HG03469 (cell line): Measurements from ENCODE around the gene TAOK2.
"Not testable (repeated sequence)": the region's sequence is repeated elsewhere in the genome, so short reads cannot be mapped to it uniquely, and the experiment has no call there.

Source experiments
- ATAC-seq: cut with Tn5 transposase; IDR thresholded peaks from one replicate; pipeline ENCODE4 v1.9.1; 2021; ENCODE audit warnings: mild to moderate bottlenecking, moderate library complexity, moderate number of reproducible peaks; ENCODE audit not compliant: unreplicated experiment

The TAOK2 gene

DNA sequence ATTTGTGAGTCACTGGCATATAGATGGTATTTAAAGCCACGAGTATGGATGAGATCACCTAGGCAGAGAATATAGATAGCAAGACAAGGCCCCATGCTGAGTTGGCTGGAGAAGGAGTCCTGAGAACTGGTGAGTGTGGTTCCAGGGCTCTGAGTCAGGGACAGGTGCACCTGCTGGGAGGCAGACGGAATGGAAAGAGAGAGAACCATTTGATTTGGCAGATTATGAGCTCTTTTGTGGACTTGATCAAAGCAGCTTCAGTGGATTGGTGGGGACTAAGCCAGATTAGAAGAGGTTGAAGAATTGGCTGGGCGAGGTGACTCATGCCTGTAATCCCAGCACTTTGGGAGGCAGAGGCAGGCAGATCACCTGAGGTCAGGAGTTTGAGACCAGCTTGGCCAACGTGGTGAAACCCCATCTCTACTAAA is 45.1 kb downstream of the TAOK2 start:
- ATAC-seq: no peak

DNA sequence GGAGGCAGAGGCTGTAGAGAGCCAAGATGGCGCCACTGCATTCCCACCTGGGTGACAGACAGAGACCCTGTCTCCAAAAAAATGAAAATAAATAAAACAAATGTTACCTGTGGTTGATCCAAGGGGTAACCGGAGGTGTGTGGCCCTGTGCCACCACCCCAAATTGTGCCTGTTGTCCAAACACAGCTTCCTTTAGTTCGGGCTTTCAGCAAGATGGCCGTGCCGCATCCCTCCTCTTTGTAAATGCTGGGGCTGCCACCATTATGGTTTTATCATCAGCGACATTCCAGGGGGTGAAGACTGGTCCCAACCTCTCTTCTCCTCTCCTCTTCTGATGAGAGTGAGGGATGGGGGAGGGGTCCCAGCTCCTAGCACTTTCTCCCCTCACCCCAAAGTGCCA is 49.2 kb downstream of the TAOK2 start, which contains the start of gene C16orf92:
Gene C16orf92, plus strand, starts transcription at position 312 of the 400 bp plus-strand sequence. CDS start 143 bp downstream, outside the sequence.
- ATAC-seq: no peak

DNA sequence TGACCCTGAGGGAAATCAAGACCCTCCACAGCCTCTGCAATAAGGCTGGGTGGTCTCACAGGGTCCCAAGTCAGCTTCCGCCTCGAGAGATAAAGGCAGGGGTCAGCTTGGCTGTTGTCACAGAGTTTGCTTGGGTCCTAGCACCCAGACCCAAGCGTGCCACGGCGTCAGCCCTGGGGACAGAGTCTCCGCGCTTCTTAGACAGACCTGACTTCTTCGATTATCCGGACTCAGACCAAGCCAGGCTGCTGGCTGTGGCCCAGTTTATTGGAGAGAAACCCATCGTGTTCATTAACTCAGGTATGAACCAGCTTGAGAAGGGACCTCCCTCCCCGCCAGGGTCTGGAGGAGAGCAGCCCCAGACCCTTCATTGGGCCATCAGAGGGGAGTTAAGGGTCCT is 49.9 kb downstream of the TAOK2 start:
- ATAC-seq: no peak

DNA sequence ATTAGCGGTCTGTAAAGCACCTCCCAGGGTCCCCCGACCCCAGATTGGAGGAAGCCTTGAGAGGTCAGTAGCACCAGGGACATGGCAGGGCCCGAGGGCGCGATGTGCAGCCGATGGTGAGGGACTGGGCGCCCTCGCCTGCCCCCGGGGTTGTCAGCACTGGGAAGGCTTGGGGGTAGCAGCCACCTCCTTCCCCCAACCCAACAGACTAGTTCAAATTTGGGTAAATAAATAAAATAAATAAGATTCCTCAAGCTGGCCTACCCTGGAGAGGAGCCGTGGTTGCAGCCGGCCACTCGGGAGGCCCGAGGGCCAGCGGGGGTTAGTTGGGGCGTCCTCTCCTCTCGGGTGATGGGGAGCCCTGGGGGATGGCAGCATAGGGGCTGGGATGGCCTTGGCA is 50.8 kb downstream of the TAOK2 start:
- no peak for ATAC-seq

DNA sequence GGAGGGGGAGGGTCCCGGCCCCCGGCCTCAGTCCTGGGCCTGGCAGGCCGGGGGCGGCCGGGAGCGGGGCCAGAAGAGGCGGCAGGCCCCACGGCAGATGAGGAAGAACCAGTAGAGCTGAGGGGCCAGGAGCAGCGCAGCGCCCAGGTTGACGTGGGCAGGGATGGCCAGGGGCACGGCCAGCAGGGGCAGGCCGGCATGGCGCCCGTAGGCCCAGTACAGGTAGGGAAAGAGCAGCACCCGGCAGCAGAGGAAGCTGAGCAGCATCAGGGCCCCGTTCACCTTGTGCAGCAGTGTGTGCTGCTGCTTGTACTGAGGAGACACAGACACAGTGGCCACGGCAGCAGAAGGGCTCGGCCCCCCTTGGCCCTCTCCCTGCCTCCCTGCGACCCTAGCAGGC is 51.5 kb downstream of the TAOK2 start:
- no peak for ATAC-seq

DNA sequence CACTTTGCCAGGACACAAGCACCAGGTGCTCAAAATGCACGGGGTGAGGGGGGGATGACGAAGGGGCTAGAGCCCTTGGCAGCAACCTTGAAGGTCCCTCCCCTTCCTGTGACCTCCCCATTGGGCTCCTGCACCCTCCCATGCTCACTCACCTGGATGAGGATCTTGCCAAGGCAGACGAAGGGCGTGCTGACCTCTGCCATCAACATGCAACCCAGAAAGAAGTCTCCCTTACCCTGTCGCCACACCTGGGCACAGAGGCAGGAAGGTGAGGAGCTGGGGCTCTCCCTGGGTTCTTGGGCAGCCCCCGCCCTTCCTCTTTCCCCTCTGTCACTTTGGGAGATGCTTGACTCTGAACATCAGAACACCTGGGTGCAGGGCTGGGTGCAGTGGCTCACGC is 51.9 kb downstream of the TAOK2 start:
- ATAC-seq: no peak

DNA sequence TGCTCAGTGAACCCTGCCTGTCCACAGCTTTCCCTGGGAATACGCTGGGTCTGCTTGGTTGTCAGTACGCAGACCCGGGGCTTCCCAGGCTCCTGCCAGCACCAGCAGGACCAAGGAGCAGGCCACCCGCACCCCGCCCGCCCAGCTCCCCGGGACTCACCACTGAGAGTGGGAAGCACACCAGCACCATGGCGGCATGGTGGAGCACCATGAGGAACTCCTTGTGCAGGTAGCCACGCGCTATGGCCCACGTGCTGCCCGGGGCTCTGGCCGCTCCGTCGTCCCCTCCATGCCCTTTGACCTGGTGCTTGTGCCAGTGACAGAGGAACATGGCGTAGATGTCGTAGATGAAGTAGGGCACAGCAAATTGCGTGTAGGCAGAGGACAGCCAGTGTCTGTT is 52.8 kb downstream of the TAOK2 start:
- no peak for ATAC-seq

DNA sequence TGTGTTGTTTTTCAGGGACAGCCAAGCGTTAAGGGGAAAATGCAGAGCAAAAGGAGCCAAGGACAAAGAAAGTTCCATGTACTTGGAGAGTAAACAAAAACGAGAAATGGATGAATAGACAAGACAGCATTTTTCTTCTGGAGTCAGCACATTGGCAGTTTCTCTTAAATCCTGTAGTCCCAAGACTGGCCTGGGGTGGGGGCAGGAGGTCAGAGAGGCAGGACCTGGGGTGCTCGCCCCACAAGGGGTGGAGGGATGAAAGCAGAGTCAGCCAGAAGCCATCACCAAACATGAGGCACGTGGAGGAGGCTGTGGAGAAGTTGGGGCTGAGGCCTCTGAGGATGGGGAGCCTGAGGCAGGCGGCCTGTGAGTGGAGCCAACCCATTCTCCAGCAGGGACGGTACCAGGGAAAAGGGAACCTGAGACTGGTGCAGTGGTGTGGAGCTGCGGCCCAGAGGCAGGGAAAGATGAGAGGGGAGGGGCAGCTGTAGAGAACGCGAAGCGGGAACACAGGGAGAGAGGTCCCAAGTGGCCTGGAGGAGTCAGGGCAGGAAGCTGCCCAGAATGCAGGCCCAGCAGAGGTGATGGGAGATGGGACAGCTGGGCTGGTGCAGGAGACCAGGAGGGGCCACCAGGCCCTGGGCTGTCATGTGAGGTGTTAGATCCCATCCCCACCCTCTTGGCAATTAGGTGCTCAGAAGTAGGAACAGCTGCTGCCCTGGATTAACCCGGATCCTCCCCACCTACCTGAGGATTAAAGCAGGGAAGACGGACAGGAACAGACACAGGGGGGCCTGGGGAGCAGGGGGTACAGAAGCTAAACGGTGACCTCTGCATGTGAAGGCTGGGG is 54.1 kb downstream of the TAOK2 start:
- ATAC-seq: no peak

DNA sequence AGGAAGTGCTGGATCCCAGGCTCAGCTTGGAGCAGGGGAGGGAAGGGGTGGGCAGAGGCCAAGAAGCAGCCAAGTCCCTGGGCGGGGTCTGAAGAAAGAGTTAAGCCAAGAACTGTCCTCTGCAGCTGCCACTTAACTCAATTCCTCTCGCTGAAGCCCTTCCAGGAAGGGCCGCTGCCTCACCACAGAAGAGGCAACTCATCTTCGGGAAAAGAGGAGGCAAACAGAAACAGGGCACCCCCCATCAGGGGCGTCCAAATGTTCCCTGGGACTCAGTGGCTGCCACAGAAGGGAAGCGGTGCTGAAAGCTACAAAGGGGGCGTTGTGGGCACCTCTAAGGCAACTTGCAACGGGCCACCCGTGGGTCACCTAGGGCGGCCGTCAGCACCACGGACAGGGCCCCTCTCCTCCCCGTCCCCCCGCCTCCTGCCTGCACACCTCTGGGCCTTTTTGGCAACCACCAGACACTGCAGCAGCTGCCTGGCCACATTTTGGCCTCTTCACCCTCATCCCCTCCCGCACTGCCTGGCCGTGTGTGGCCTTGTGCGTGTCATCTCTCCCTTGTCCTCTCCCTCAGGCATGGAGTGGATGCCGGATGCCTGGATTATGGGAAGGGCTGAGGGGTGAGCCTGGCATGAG is 54.9 kb downstream of the TAOK2 start:
- no peak for ATAC-seq

DNA sequence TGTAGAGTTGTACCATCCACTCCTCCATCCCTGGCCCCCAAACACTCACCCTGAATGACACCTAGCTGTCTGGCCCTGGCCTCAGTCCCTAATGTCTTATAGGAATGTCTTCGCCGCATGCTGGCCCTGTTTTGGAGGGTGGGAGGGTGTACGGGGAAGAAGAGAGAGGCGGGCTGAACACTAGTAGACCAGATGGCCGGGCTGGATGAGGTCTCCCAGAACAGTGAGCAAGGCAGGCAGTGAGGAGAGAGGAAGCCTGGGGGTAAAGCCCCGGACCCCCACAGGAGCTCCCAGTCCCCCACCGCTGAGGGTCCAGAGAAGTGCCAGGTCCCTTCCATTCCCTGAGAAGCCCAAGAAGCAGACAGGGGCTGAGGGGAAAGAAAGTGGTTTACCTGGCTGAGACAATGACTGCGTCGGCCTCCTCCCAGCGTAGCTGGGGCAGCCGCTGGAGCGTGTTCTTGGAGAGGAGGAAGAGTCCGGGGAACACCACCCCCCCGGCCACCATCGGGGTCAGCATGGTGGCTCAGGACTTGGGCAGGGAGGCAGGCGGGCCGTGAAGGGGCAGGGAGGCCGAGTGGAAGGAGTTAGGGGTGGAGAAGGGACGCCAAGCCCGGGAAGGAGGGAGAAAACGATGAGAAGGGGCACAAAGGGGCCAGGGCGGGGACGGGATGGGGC is 56.5 kb downstream of the TAOK2 start:
- ATAC-seq: no peak

DNA sequence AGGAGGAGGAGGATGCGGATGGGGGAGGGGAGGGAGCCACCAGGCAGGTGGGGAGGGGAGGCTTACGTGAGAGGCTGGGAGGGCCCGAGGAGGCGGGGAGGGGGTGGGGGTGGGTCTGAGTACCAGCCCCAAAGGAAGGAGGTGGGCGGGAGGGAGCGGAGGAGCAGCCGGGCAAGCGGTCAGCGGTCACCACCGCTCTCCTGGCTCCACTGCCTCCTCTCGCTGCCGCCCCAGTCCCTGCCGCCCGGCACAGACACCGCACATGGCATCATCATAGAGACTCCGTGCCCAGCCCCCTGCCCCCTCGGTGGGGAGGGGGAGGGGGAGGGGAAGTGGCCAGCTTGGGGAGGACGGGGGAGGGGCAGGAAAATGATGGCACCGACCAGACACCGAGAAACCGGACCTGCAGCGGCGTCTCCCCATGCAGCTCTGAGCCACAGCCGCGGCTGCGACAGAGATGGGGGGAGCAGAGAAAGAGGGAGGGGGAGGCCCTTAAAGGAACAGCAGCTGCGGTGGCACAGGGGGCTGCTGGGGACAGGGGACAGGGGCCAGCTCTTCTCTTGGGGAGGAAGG is 57.3 kb downstream of the TAOK2 start, which contains the start of gene TLCD3B:
Gene TLCD3B, minus strand, starts transcription at position 431 of the 573 bp plus-strand sequence. CDS start 744 bp downstream, outside the sequence.
- ATAC-seq: no peak

DNA sequence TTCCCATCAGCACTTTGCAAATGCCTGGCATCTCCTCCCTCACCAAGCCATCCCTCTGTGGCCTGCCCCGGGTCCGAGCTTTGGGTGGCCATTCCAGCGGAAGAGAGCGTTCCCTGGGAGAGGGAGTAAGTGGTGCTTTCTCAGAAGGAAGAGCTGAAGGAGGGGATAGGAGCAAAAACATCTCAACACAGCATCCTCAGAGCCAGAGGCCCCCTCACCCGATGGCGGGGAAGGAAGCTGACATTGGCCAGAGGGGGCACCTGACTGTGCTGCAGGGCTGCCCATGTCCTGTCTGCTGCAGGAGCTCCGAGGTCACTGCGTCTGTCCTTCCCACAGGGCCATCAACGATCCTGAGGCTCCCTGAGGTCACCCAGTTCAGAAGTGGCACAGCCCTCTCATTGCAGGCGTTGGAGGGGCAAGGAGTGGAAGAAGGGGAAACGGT is 57.8 kb downstream of the TAOK2 start:
- ATAC-seq: no peak

DNA sequence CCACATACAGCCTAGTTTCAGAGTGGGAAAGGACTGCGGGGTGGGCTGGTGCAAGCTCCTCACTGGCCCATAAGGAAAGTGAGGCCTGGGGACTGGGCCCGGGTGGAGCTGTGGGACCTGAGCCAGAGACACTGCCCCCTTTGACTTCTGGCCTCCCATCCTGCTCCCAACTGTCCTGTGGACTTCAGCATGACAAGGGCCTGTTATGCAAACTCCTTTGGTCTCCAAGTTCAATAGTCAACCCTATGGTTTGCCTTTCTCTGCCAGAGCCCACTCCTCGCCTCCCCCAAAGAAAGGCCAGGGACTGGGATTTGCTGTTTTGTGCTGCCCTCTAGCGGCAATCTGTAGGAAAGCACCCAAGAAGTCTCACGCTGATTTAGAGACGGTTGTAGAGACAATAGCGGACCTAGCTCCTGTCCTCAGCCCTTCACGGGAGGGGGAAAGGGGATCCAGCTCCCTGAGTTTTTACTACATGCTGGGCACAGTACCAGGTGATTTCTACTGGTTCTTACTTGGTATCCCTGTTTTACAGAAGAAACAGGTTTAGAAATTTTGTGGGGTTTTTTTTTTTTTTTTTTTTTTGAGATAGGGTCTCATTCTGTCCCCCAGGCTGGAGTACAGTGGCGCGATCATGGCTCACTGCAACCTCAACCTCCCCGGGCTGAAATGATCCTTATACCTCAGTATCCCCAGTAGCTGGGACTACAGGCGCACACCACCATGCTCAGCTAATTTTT is 58.6 kb downstream of the TAOK2 start:
- ATAC-seq: no peak

DNA sequence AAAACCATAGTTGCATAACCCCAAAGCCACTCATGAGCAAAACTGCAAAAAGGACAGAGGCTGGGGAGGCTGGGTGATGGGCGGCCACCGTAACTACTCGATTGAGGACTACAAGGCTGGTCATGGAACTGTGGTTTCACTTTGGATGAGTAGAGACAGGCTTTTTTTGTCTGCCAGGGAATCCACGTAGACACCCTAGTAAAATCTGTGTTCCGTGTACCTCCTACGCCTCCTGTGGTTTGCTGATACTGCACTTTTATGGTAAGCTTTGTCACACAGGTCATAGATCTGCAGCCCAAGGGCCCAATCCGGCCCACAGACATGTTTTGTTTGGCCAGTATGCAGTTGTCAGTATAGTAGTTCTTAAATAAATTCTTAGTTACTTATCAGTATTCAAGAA is 59.6 kb downstream of the TAOK2 start:
- no peak for ATAC-seq

DNA sequence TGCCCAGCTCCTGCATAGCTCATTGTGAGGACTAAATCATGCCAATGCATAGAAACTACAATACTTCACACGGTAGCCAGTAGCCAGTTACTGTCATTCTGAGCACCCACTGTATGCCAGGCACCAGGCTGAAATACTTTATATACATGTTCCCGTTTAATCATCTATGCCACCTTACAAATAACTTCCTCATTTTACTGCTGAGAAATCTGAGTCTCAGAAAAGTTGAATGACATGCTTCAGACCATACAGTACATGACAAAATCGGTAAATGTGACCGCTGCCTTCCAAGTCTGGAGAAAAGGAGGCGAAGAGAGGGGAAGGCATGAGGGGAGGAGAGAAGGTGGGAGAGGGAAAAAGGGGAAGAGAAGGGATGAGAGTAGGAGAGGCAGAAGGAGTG is 66.6 kb downstream of the TAOK2 start:
- ATAC-seq: no peak

DNA sequence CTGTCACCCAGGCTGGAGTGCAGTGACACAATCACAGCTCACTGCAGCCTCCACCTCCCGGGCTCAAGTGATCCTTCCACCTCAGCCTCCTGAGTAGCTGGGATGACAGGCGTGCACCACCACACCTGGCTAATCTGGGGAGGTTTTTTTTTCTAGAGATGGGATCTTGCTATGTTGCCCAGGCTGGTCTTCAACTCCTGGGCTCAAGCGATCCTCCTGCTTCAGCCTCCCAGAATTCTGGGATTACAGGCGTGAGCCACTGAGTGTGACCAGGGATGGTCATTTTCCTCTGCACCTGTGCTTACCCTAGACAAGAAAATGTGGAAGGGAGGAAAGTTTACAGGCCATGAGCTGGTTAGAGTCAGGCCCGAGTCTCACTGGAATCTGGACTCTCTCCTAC is 67.0 kb downstream of the TAOK2 start:
- not testable (repeated sequence) for ATAC-seq

DNA sequence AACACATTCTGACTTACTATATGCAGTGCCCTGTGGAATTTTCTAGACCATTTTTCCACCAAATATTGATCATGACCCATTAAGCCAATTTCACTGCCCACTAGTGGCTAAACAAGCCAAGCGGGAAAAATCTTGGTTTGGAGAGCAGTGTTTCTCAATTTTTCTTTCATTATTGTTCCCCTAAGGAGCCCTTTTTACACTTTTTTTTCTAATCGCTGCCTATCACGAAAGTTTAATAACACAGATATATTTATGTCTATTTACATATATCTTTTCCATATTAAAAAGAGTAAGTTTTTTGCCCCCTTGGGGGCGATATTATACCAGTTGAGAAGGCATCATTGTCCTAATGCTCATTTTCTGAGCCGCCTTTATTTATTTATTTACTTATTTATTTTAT is 68.2 kb downstream of the TAOK2 start:
- no peak for ATAC-seq
